WI38 (cell line): Measurements from ENCODE around the gene TTLL10.

Source experiments
- H3K4me3 ChIP-seq: 2 replicates; pipeline ENCODE4 v1.5.1; 2011; ENCODE audit warnings: low read depth, mild to moderate bottlenecking, control low read depth, low read length
- TF ChIP-seq, protein P1 (sequence below): IDR thresholded peaks from 2 replicates; pipeline ENCODE4 v1.5.1; 2012; ENCODE audit warnings: low read depth, mild to moderate bottlenecking, control low read depth, low read length

TTLL10 gene

DNA sequence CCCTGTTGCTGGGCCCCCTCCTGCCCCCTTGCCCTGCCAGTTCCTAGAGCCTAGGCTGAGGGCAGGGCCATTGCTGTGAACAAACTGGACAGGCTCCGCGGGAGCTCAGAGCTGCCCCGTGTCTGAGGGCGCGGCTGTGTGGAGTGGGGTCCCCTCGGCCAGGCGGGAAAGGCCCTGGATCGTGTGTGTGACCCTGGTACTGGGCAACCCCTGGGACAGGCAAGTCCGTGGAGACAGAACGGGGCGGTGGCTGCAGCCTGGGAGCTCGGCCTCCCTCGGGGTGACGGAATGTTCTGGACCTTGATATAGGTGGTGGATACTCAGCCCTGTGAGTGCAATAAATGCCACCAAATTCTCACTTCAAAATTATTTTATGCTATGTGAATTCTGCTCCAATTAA is 30.0 kb upstream of the TTLL10 start:
- H3K4me3 ChIP-seq, result no peak overlapping the region
- TF ChIP-seq, protein P1, sequence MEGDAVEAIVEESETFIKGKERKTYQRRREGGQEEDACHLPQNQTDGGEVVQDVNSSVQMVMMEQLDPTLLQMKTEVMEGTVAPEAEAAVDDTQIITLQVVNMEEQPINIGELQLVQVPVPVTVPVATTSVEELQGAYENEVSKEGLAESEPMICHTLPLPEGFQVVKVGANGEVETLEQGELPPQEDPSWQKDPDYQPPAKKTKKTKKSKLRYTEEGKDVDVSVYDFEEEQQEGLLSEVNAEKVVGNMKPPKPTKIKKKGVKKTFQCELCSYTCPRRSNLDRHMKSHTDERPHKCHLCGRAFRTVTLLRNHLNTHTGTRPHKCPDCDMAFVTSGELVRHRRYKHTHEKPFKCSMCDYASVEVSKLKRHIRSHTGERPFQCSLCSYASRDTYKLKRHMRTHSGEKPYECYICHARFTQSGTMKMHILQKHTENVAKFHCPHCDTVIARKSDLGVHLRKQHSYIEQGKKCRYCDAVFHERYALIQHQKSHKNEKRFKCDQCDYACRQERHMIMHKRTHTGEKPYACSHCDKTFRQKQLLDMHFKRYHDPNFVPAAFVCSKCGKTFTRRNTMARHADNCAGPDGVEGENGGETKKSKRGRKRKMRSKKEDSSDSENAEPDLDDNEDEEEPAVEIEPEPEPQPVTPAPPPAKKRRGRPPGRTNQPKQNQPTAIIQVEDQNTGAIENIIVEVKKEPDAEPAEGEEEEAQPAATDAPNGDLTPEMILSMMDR, result no peak

DNA sequence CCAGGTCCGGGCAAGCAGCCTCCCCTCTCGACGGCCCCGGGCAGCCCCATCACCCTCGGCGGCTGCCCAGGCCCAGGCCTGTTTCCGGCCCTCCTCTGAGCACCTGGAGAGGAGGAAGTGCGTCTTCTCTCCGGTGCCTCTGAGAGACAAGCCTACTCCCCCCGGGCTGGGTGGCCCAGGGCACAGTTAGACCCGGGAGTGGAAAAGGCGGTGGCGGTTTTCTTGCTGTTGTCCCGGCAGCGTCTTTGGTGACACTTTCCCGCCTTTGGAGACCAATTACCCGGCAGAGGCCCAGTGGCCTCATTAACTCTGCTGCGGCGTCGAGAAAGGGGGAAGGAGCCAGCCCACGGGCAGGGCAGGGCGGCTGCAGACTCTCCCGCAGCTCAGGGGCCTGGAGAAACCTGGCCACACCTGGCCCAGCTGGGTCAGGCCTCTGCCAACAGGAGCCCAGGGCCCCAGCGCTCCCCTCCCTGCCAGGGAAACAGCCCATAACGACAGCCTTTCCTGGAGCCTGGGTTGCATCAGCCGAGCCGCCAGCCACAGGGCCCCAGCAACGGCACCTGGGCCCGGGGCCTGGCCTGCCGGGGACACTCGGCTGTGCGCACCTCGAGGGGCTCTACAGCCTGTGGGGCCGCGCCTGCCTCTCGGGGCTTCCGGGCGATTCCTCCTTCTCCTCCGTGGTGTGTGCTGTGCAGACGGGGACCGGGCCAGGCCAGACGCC is 29.4 kb upstream of the TTLL10 start:
- TF ChIP-seq, protein P1, result no peak
- H3K4me3 ChIP-seq, result no peak overlapping the region

DNA sequence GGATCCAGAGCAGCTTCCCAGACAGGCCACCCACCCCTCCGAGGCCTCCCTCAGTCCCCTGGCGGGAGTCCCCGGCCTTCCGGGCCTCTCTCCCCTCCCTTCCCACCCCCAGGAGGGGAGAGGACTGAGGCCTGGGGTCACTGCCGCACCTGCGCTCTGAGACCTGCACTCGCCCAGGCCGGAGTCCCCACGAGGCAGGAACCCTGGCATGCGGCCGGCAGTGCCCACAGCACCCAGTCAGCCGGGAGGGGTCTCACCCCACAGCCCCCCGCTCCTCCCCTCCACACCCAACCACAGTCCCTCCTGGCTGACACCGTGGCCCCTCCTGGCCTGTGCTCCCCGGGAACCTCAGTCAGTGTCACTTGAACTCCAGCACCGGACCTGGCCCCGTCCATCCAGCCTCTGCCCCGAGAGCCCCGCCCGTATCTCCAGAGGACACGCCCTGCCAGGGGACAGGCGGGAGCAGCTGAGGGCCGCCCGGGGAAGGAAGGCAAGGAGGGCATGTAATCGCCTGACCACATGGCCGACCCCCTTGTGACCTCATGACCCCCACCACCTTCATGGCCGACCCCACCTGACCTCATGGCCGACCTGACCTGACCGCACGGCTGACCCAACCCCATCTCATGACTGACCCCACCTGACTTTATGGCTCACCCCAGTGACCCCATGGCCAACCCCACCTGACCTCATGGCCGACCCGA is 28.7 kb upstream of the TTLL10 start:
- no peak overlapping the region for H3K4me3 ChIP-seq
- TF ChIP-seq, protein P1, result no peak

DNA sequence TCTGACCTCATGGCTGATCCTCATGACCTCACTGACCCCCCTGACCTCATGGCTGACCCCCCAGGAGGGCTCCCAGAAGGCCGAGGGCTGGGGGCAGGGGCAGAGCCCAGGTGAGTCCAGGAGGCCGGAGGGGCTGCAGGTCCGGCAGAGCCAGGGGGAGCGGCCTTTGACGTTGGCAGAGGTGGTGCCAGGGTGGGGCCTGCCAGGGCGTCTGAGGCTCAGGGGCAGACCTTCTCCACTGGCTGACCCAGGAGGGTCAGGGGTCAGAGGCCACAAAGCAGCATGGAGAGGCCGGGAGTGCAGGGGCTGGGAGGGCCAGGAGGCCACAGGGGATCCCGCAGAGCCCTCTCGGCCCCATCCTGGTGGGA is 28.1 kb upstream of the TTLL10 start:
- TF ChIP-seq, protein P1, result no peak
- H3K4me3 ChIP-seq, result no peak overlapping the region

DNA sequence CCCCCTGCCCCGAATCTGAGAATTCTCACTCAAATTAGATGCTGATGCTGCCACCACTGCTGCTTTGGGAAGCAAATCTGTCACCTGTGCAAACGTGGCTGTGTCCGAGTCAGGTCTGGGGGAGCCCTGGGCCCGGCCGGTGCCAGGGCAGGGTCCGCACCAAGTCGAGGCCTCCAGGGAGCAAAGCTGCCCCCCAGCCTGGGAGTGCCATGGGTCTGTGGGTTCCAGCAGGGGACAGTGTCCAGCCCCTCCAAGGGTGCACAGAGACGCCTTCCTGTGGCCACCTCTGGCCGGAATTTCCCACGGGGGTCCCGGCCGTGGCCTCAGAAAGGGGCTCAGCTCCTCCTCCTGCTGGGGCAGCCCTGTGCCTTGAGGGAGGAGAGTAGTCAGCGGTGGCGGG is 27.7 kb upstream of the TTLL10 start:
- H3K4me3 ChIP-seq, result no peak overlapping the region
- TF ChIP-seq, protein P1, result no peak

DNA sequence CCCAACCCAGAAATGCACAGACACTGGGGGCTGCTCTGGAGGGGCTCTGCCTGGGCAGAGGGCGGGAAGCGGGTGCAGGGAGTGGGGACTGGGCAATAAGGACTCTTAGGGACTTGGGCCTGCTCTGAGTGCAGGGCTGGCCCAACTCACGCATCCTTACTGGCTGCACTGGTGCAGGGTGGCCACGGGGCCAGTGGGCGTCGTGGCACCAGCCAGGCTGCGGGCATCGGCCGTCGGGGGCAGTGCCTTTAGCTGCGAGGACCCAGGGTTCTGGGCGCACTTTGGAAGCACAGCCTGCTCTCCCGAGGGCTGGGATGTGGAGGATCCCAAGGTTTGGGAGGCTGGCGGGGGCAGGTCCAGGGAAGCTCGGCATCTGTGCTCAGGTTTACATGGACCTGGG is 27.1 kb upstream of the TTLL10 start:
- no peak overlapping the region for H3K4me3 ChIP-seq
- TF ChIP-seq, protein P1, result no peak

DNA sequence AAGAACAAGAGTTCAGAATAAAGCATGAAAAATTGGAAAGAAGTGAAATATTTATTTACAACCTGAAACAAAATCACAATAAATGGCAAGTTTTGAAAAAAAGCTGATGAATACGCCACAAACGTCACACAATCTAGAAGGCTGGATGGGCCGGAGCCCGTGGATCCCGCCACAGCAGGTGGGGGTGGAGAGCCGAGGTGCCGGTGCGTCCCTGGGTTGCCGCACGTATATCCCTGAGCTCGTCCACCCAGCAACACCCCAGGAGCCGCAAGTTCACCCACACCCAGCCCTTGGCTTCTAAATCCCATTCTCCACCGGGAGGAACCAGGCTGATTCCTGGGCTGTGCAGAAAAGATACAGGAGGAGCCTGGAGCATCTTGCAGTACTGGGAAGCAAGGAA is 25.6 kb upstream of the TTLL10 start:
- TF ChIP-seq, protein P1, result no peak
- no peak overlapping the region for H3K4me3 ChIP-seq
